Peyer's patch (tissue), 4 donors: ENCODE data around the gene ZC3H13. TPM values are rescaled to one million over a fixed set of nuclear protein-coding genes. Genes with fewer than 3 reads are reported as not detected.

Experiments used
- DNase-seq, 3 donors: peaks; one replicate each; pipeline ENCODE4 v3.0.0-alpha.2; 2017 to 2019
- H3K27ac ChIP-seq, 4 donors: fragments of 200-600 bp; sonication (generic); one replicate each; pipeline ENCODE4 v1.5.1; 2016 to 2019
- H3K27me3 ChIP-seq, 2 donors: fragments of 200-600 bp; sonication (generic); one replicate each; pipeline ENCODE4 v1.5.1; 2019
- H3K36me3 ChIP-seq, 3 donors: fragments of 200-600 bp; sonication (generic); one replicate each; pipeline ENCODE4 v1.5.1; 2016 to 2019
- H3K4me1 ChIP-seq, 4 donors: fragments of 200-600 bp; sonication (generic); one replicate each; pipeline ENCODE4 v1.5.1; 2016 to 2019
- H3K4me3 ChIP-seq, 4 donors: fragments of 200-600 bp; sonication (generic); 1 replicate in 3 of 4; 2 replicates in 1 of 4; pipeline ENCODE4 v1.5.1; 2016 to 2019; ENCODE audit warnings: mild to moderate bottlenecking in 1 of 4
- H3K9me3 ChIP-seq, 4 donors: fragments of 200-600 bp; sonication (generic); one replicate each; pipeline ENCODE4 v1.5.1; 2016 to 2019; ENCODE audit warnings: mild to moderate bottlenecking in 1 of 4
- CTCF ChIP-seq, 6 experiments: fragments of 450-650 bp in 4 of 6; fragments of 200-600 bp in 2 of 6; sonication (generic) in 1 of 6; IDR thresholded peaks; one replicate each; pipeline ENCODE4 v1.5.1; 2017 to 2019; ENCODE audit warnings: antibody characterized with exemption in 6 of 6, mild to moderate bottlenecking in 3 of 6, moderate library complexity in 1 of 6
- POLR2A ChIP-seq, 2 donors: fragments of 450-650 bp; IDR thresholded peaks; one replicate each; pipeline ENCODE4 v1.5.1; 2017; ENCODE audit warnings: antibody characterized with exemption in 2 of 2, mild to moderate bottlenecking in 2 of 2, moderate library complexity in 2 of 2
- total RNA-seq, 4 donors: library from RNA; depleted of rRNA; stranded (reverse); fragments of >200 nt; gene quantifications; one replicate each; pipeline ENCODE4 v1.1.0, GENCODE V29; 2016

The ZC3H13 gene
- total RNA-seq, 4 donors from 2014 or later = 22.6 to 71.8 (median 30.6) TPM

GRCh38 chr13:46059405-46059804 is 6.9 kb upstream of the ZC3H13 start:
- no peak for DNase-seq
- Histone ChIP-seq H3K4me3 (no peak overlapping the region), H3K27me3 (no peaks in the 10 kb centered on the region), H3K4me1 (no peaks in the 10 kb centered on the region), H3K9me3 (no peaks in the 10 kb centered on the region), H3K36me3 (no peaks in the 10 kb centered on the region), H3K27ac (no peak overlapping the region)
- no peak for TF ChIP-seq POLR2A (IDR thresholded peaks at IDR 0.05)
- TF ChIP-seq CTCF (IDR thresholded peaks at IDR 0.05) = no peak

- Histone ChIP-seq H3K4me1 (peaks cover 0 to 4% (median under 1%) of the 10 kb centered on the region in 4 donors), H3K27ac (no peak overlapping the region), H3K9me3 (no peaks in the 10 kb centered on the region), H3K4me3 (no peak overlapping the region), H3K27me3 (no peaks in the 10 kb centered on the region), H3K36me3 (no peaks in the 10 kb centered on the region)
- DNase-seq = no peak
- no peak for TF ChIP-seq POLR2A (IDR thresholded peaks at IDR 0.05)
- TF ChIP-seq CTCF (IDR thresholded peaks at IDR 0.05) = no peak
These were observed 5.7 kb upstream of the ZC3H13 start for GRCh38 chr13:46058268-46058667.

GRCh38 chr13:46057256-46058015 is 4.9 kb upstream of the ZC3H13 start:
- DNase-seq = no peak
- TF ChIP-seq POLR2A (IDR thresholded peaks at IDR 0.05) (no peak), CTCF (IDR thresholded peaks at IDR 0.05) (no peak)

GRCh38 chr13:46053162-46054012 is 841 bp upstream of the ZC3H13 start:
- peak overlapping the region; percentile 76 to 96 (median 88) for H3K4me3 ChIP-seq
- DNase-seq = no peak
- TF ChIP-seq POLR2A (IDR thresholded peaks at IDR 0.05) (no peak), CTCF (IDR thresholded peaks at IDR 0.05) (no peak)
- H3K4me1 ChIP-seq = peaks cover 0 to 20% (median 3%) of the 10 kb centered on the region in 4 donors
- no peaks in the 10 kb centered on the region for H3K9me3 ChIP-seq
- no peaks in the 10 kb centered on the region for H3K27me3 ChIP-seq
- peak overlapping the region; percentile 90 to 95 (median 94) for H3K27ac ChIP-seq
- no peaks in the 10 kb centered on the region for H3K36me3 ChIP-seq

More at GRCh38 chr13:46057256-46058015, 4.9 kb upstream of the ZC3H13 start:
- Histone ChIP-seq H3K36me3 (no peaks in the 10 kb centered on the region), H3K9me3 (no peaks in the 10 kb centered on the region), H3K4me3 (no peak overlapping the region), H3K27me3 (no peaks in the 10 kb centered on the region), H3K27ac (no peak overlapping the region), H3K4me1 (peaks cover 0 to 7% (median 3%) of the 10 kb centered on the region in 4 donors)

GRCh38 chr13:46051968-46052318 is 603 bp downstream of the ZC3H13 start:
- Histone ChIP-seq H3K4me3 (peak overlapping the region; percentile 76 to 96 (median 88)), H3K27me3 (no peaks in the 10 kb centered on the region), H3K4me1 (peaks cover 0 to 20% (median 3%) of the 10 kb centered on the region in 4 donors), H3K9me3 (no peaks in the 10 kb centered on the region), H3K27ac (peak overlapping the region; percentile 90 to 95 (median 94)), H3K36me3 (no peaks in the 10 kb centered on the region)
- TF ChIP-seq POLR2A (IDR thresholded peaks at IDR 0.05) = no peak
- TF ChIP-seq CTCF (IDR thresholded peaks at IDR 0.05) = no peak
- no peak for DNase-seq
